ENCODE measurements around the gene AKAP17A.

GRCh38 chrX:1587161-1587560, 4.2 kb upstream of the AKAP17A start:
- TF ChIP-seq CTCF (IDR thresholded peaks at IDR 0.05) (no peak), POLR2AphosphoS5 (IDR thresholded peaks at IDR 0.05; ENCODE audit: insufficient read depth in 1 of 2, low read depth in 1 of 2) (no peak), POLR2A (IDR thresholded peaks at IDR 0.05) (no peak)

Data from vagina (tissue), 2 donors.